Measurements from ENCODE around the gene BCL2. TPM values are rescaled to one million over a fixed set of nuclear protein-coding genes. Genes with fewer than 3 reads are reported as not detected.
A peak's percentile ranks its signal among the peaks of the same experiment; 100 is the strongest.
"Not testable (repeated sequence)": the region's sequence is repeated elsewhere in the genome, so short reads cannot be mapped to it uniquely, and the experiment has no call there.

BCL2 gene
- polyA plus RNA-seq (2013, experiment 1 of 2), result 3.8 TPM
- polyA plus RNA-seq (2013, experiment 2 of 2), result 2.5 TPM

- peak within 1 kb of the TSS; percentile 49 for H3K27ac ChIP-seq (ENCODE audit: low read depth, low read length, severe bottlenecking)
- WGBS, 2 experiments (ENCODE audit: insufficient coverage in 2 of 2), result 1 to 2% methylated on average over 20 to 25 of the region's 78 CpGs
- H3K4me1 ChIP-seq (ENCODE audit: control insufficient read depth, insufficient read depth, low read length, poor library complexity, severe bottlenecking), result peaks cover 7% of the 10 kb centered on the region
- H3K4me3 ChIP-seq (ENCODE audit: extremely low read depth, insufficient read depth, low read length, poor library complexity, severe bottlenecking), result peak within 1 kb of the TSS; percentile 61
- no peaks in the 10 kb centered on the region for H3K36me3 ChIP-seq (ENCODE audit: control insufficient read depth, insufficient read depth, low read length)
- no peaks in the 10 kb centered on the region for H3K9me3 ChIP-seq (ENCODE audit: control insufficient read depth, low read length)
Measured at GRCh38 chr18:63319383-63320122, at the start of gene BCL2. Gene BCL2, minus strand, starts transcription at chr18:63319769.

- Histone ChIP-seq H3K27ac (ENCODE audit: low read depth, low read length, severe bottlenecking) (no peak overlapping the region), H3K36me3 (ENCODE audit: control insufficient read depth, insufficient read depth, low read length) (peaks cover 7% of the 10 kb centered on the region), H3K4me1 (ENCODE audit: control insufficient read depth, insufficient read depth, low read length, poor library complexity, severe bottlenecking) (no peaks in the 10 kb centered on the region), H3K9me3 (ENCODE audit: control insufficient read depth, low read length) (peaks cover 7% of the 10 kb centered on the region), H3K4me3 (ENCODE audit: extremely low read depth, insufficient read depth, low read length, poor library complexity, severe bottlenecking) (no peak overlapping the region)
- WGBS, 2 experiments (ENCODE audit: insufficient coverage in 2 of 2), result no CpG with 5 or more reads among the region's 4 CpGs
Measured at GRCh38 chr18:63368611-63369010, 49.0 kb upstream of the BCL2 start.

- H3K27ac ChIP-seq (ENCODE audit: low read depth, low read length, severe bottlenecking), result peak within 1 kb of the TSS; percentile 95
- H3K9me3 ChIP-seq (ENCODE audit: control insufficient read depth, low read length), result peaks cover 7% of the 10 kb centered on the region
- 1% methylated on average over 56 to 65 of the region's 90 CpGs for WGBS, 2 experiments (ENCODE audit: insufficient coverage in 2 of 2)
- H3K36me3 ChIP-seq (ENCODE audit: control insufficient read depth, insufficient read depth, low read length), result peaks cover 14% of the 10 kb centered on the region
- H3K4me1 ChIP-seq (ENCODE audit: control insufficient read depth, insufficient read depth, low read length, poor library complexity, severe bottlenecking), result no peaks in the 10 kb centered on the region
- peak within 1 kb of the TSS; percentile 93 for H3K4me3 ChIP-seq (ENCODE audit: extremely low read depth, insufficient read depth, low read length, poor library complexity, severe bottlenecking)
Measured at GRCh38 chr18:63367053-63367953, 47.7 kb upstream of the BCL2 start, which contains the start of gene KDSR. Gene KDSR, minus strand, starts transcription at chr18:63367206. Its CDS starts 88 bp downstream, at chr18:63367118.

- Histone ChIP-seq H3K36me3 (ENCODE audit: control insufficient read depth, insufficient read depth, low read length) (peaks cover 22% of the 10 kb centered on the region), H3K4me3 (ENCODE audit: extremely low read depth, insufficient read depth, low read length, poor library complexity, severe bottlenecking) (peak overlapping the region; percentile 93), H3K27ac (ENCODE audit: low read depth, low read length, severe bottlenecking) (peak overlapping the region; percentile 95), H3K9me3 (ENCODE audit: control insufficient read depth, low read length) (peaks cover 7% of the 10 kb centered on the region), H3K4me1 (ENCODE audit: control insufficient read depth, insufficient read depth, low read length, poor library complexity, severe bottlenecking) (no peaks in the 10 kb centered on the region)
- WGBS, 2 experiments (ENCODE audit: insufficient coverage in 2 of 2), result 0% methylated on average over 51 to 65 of the region's 65 CpGs
Measured at GRCh38 chr18:63366213-63367052, 46.9 kb upstream of the BCL2 start.

- 0% methylated on average over 7 of the region's 12 CpGs for WGBS, 2 experiments (ENCODE audit: insufficient coverage in 2 of 2)
- H3K27ac ChIP-seq (ENCODE audit: low read depth, low read length, severe bottlenecking), result peak overlapping the region; percentile 95
- no peaks in the 10 kb centered on the region for H3K4me1 ChIP-seq (ENCODE audit: control insufficient read depth, insufficient read depth, low read length, poor library complexity, severe bottlenecking)
- H3K9me3 ChIP-seq (ENCODE audit: control insufficient read depth, low read length), result peaks cover 7% of the 10 kb centered on the region
- peak overlapping the region; percentile 93 for H3K4me3 ChIP-seq (ENCODE audit: extremely low read depth, insufficient read depth, low read length, poor library complexity, severe bottlenecking)
- peaks cover 28% of the 10 kb centered on the region for H3K36me3 ChIP-seq (ENCODE audit: control insufficient read depth, insufficient read depth, low read length)
Measured at GRCh38 chr18:63365876-63366212, 46.3 kb upstream of the BCL2 start.

GRCh38 chr18:63363951-63364350 is 44.4 kb upstream of the BCL2 start:
- Histone ChIP-seq H3K4me1 (ENCODE audit: control insufficient read depth, insufficient read depth, low read length, poor library complexity, severe bottlenecking) (no peaks in the 10 kb centered on the region), H3K9me3 (ENCODE audit: control insufficient read depth, low read length) (peaks cover under 1% of the 10 kb centered on the region), H3K27ac (ENCODE audit: low read depth, low read length, severe bottlenecking) (no peak overlapping the region), H3K4me3 (ENCODE audit: extremely low read depth, insufficient read depth, low read length, poor library complexity, severe bottlenecking) (no peak overlapping the region), H3K36me3 (ENCODE audit: control insufficient read depth, insufficient read depth, low read length) (peaks cover 46% of the 10 kb centered on the region)
- WGBS, 2 experiments (ENCODE audit: insufficient coverage in 2 of 2), result 86% methylated on average over 2 of the region's 2 CpGs

GRCh38 chr18:63363420-63363819 is 43.9 kb upstream of the BCL2 start:
- WGBS, 2 experiments (ENCODE audit: insufficient coverage in 2 of 2), result no CpG with 5 or more reads among the region's 2 CpGs

GRCh38 chr18:63356272-63356896 is 36.8 kb upstream of the BCL2 start:
- Histone ChIP-seq H3K4me1 (ENCODE audit: control insufficient read depth, insufficient read depth, low read length, poor library complexity, severe bottlenecking) (no peaks in the 10 kb centered on the region), H3K9me3 (ENCODE audit: control insufficient read depth, low read length) (no peaks in the 10 kb centered on the region), H3K4me3 (ENCODE audit: extremely low read depth, insufficient read depth, low read length, poor library complexity, severe bottlenecking) (no peak overlapping the region), H3K36me3 (ENCODE audit: control insufficient read depth, insufficient read depth, low read length) (peaks cover 91% of the 10 kb centered on the region), H3K27ac (ENCODE audit: low read depth, low read length, severe bottlenecking) (no peak overlapping the region)
- WGBS, 2 experiments (ENCODE audit: insufficient coverage in 2 of 2), result 80 to 100% methylated on average over 1 to 2 of the region's 7 CpGs

More at GRCh38 chr18:63363420-63363819, 43.9 kb upstream of the BCL2 start:
- H3K4me1 ChIP-seq (ENCODE audit: control insufficient read depth, insufficient read depth, low read length, poor library complexity, severe bottlenecking); H3K4me3 ChIP-seq (ENCODE audit: extremely low read depth, insufficient read depth, low read length, poor library complexity, severe bottlenecking); H3K9me3 ChIP-seq (ENCODE audit: control insufficient read depth, low read length); H3K27ac ChIP-seq (ENCODE audit: low read depth, low read length, severe bottlenecking): not testable (repeated sequence)
- peaks cover 49% of the 10 kb centered on the region for H3K36me3 ChIP-seq (ENCODE audit: control insufficient read depth, insufficient read depth, low read length)

GRCh38 chr18:63350230-63350629 is 30.7 kb upstream of the BCL2 start:
- H3K27ac ChIP-seq (ENCODE audit: low read depth, low read length, severe bottlenecking), result no peak overlapping the region
- 100% methylated on average over 1 of the region's 2 CpGs; no CpG with 5 or more reads in 1 of the 2 experiments for WGBS, 2 experiments (ENCODE audit: insufficient coverage in 2 of 2)
- H3K4me1 ChIP-seq (ENCODE audit: control insufficient read depth, insufficient read depth, low read length, poor library complexity, severe bottlenecking), result no peaks in the 10 kb centered on the region
- H3K36me3 ChIP-seq (ENCODE audit: control insufficient read depth, insufficient read depth, low read length), result peaks cover 95% of the 10 kb centered on the region
- no peak overlapping the region for H3K4me3 ChIP-seq (ENCODE audit: extremely low read depth, insufficient read depth, low read length, poor library complexity, severe bottlenecking)
- H3K9me3 ChIP-seq (ENCODE audit: control insufficient read depth, low read length), result no peaks in the 10 kb centered on the region

Measured in mesodermal cell (in vitro differentiated cells).